SU-DHL-6 (cell line): ENCODE measurements around the gene RUNX1.
A peak's percentile ranks its signal among the peaks of the same experiment; 100 is the strongest.

Experiments used
- H2AFZ ChIP-seq: fragments of 200-600 bp; sonication (generic); 2 replicates; pipeline ENCODE4 v1.6.1; 2014; ENCODE audit warnings: low read depth, mild to moderate bottlenecking, moderate library complexity, mixed read lengths, antibody characterized with exemption, low read length; ENCODE audit not compliant: severe bottlenecking
- H3F3A ChIP-seq: fragments of 200-600 bp; shearing (Covaris generic); 2 replicates; pipeline ENCODE4 v1.6.0; 2016; ENCODE audit warnings: antibody characterized with exemption, mild to moderate bottlenecking; ENCODE audit not compliant: insufficient read depth
- H3K27ac ChIP-seq: fragments of 200-600 bp; sonication (generic); 2 replicates; pipeline ENCODE4 v1.5.1; 2016; ENCODE audit warnings: low read depth, mild to moderate bottlenecking, low read length, moderate library complexity, mixed read lengths
- H3K27me3 ChIP-seq: fragments of 200-600 bp; sonication (generic), shearing (Covaris generic); 2 replicates; pipeline ENCODE4 v1.6.0; 2014; ENCODE audit warnings: mild to moderate bottlenecking, low read length
- H3K36me3 ChIP-seq: fragments of 200-600 bp; sonication (generic); 2 replicates; pipeline ENCODE4 v1.6.1; 2014; ENCODE audit warnings: mild to moderate bottlenecking, low read length, mixed read lengths
- H3K4me2 ChIP-seq: fragments of 300-600, 200-600 bp; shearing (Covaris generic), sonication (generic); 2 replicates; pipeline ENCODE4 v1.6.0; 2014; ENCODE audit warnings: low read length, low read depth, mild to moderate bottlenecking; ENCODE audit not compliant: poor library complexity, severe bottlenecking
- H3K4me3 ChIP-seq: fragments of 200-600 bp; sonication (generic); 2 replicates; pipeline ENCODE4 v1.5.1; 2014; ENCODE audit warnings: antibody characterized with exemption, low read length, mild to moderate bottlenecking, mixed read lengths; ENCODE audit not compliant: insufficient read depth, poor library complexity, severe bottlenecking
- H3K79me2 ChIP-seq: fragments of 200-600 bp; sonication (generic); 2 replicates; pipeline ENCODE4 v1.6.1; 2014; ENCODE audit warnings: mild to moderate bottlenecking, low read length, moderate library complexity; ENCODE audit not compliant: insufficient read depth
- H3K9ac ChIP-seq: fragments of 200-600 bp; sonication (generic); 2 replicates; pipeline ENCODE4 v1.7.0; 2014; ENCODE audit warnings: mild to moderate bottlenecking, low read length
- H3K9me2 ChIP-seq: fragments of 200-600 bp; sonication (generic); replicated peaks from 2 replicates; pipeline ENCODE4 v1.6.1; 2014; ENCODE audit warnings: low read length; ENCODE audit not compliant: insufficient read depth
- H3K9me3 ChIP-seq: fragments of 200-600 bp; sonication (generic); 2 replicates; pipeline ENCODE4 v1.6.1; 2014; ENCODE audit warnings: low read length, mixed read lengths; ENCODE audit not compliant: insufficient read depth
- H4K20me1 ChIP-seq: fragments of 200-600 bp; sonication (generic); 2 replicates; pipeline ENCODE4 v1.6.1; 2014; ENCODE audit warnings: low read depth, mild to moderate bottlenecking, antibody characterized with exemption, low read length, moderate library complexity, mixed read lengths
- EZH2phosphoT487 ChIP-seq: fragments of 200-600 bp; sonication (generic), shearing (Covaris generic); conservative IDR thresholded peaks from 2 replicates; pipeline ENCODE4 v1.6.1; 2018; ENCODE audit warnings: mild to moderate bottlenecking, antibody characterized with exemption, low read length, moderate library complexity, mixed read lengths
- TF ChIP-seq, protein P1 (sequence below): fragments of 200-600 bp; sonication (generic); IDR thresholded peaks from one replicate; pipeline ENCODE4 v1.5.1; 2017; ENCODE audit warnings: antibody characterized with exemption, mild to moderate bottlenecking, low read length, moderate library complexity; ENCODE audit not compliant: insufficient read depth, poor library complexity, severe bottlenecking

The RUNX1 gene

GRCh38 chr21:34887105-34887442 lies 162.0 kb downstream of the RUNX1 start:
- Histone ChIP-seq H3K9me2 (no peaks in the 10 kb centered on the region), H3K79me2 (peaks cover 63% of the 10 kb centered on the region), H3K4me2 (peak overlapping the region; percentile 96), H2AFZ (no peak overlapping the region), H4K20me1 (no peaks in the 10 kb centered on the region), H3K36me3 (no peaks in the 10 kb centered on the region), H3K27me3 (no peaks in the 10 kb centered on the region), H3K9ac (peak overlapping the region; percentile 82; the same call in 1 of the 2 replicates), H3F3A (peaks cover 55% of the 10 kb centered on the region), H3K4me3 (peak overlapping the region; percentile 73), H3K27ac (peak overlapping the region; percentile 93), H3K9me3 (no peaks in the 10 kb centered on the region)
- no peak for TF ChIP-seq EZH2phosphoT487
- TF ChIP-seq, protein P1, sequence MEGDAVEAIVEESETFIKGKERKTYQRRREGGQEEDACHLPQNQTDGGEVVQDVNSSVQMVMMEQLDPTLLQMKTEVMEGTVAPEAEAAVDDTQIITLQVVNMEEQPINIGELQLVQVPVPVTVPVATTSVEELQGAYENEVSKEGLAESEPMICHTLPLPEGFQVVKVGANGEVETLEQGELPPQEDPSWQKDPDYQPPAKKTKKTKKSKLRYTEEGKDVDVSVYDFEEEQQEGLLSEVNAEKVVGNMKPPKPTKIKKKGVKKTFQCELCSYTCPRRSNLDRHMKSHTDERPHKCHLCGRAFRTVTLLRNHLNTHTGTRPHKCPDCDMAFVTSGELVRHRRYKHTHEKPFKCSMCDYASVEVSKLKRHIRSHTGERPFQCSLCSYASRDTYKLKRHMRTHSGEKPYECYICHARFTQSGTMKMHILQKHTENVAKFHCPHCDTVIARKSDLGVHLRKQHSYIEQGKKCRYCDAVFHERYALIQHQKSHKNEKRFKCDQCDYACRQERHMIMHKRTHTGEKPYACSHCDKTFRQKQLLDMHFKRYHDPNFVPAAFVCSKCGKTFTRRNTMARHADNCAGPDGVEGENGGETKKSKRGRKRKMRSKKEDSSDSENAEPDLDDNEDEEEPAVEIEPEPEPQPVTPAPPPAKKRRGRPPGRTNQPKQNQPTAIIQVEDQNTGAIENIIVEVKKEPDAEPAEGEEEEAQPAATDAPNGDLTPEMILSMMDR: no peak

DNA sequence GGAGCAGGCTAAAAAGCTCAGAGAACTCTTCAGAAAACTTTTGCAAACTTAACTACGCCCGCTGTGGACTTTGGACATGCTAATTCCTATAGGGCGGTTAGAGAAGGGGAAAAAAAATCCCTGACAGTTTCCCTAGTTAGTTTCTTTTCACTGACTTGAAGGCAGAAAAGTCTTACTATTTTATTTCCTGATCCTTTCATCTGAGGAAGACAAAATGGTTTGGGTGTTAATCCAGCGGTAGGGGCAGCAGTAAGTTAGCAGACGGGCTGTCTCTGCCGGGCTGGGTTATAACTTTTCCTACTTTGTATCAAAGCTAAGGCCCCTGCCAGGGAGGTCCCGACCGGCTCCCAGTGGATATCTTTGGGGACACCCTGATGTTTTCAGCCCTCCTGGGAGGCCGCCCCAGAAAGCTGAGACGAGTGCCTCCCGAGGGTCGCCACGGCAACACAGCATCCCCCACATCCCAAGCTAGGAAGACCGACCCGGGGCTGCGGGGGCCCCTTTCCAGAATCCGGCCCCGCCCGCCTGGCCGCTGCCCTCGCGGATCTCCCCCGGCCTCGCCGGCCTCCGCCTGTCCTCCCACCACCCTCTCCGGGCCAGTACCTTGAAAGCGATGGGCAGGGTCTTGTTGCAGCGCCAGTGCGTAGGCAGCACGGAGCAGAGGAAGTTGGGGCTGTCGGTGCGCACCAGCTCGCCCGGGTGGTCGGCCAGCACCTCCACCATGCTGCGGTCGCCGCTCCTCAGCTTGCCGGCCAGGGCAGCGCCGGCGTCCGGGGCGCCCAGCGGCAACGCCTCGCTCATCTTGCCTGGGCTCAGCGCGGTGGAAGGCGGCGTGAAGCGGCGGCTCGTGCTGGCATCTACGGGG lies 162.6 kb downstream of the RUNX1 start:
- H3F3A ChIP-seq: peaks cover 55% of the 10 kb centered on the region
- no peak overlapping the region for H2AFZ ChIP-seq
- H3K9ac ChIP-seq: peak overlapping the region; percentile 42
- no peaks in the 10 kb centered on the region for H3K36me3 ChIP-seq
- H4K20me1 ChIP-seq: no peaks in the 10 kb centered on the region
- no peaks in the 10 kb centered on the region for H3K9me3 ChIP-seq
- H3K9me2 ChIP-seq: no peaks in the 10 kb centered on the region
- H3K79me2 ChIP-seq: peaks cover 69% of the 10 kb centered on the region
- TF ChIP-seq, protein P1: no peak
- TF ChIP-seq EZH2phosphoT487: no peak
- H3K27me3 ChIP-seq: no peaks in the 10 kb centered on the region
- H3K4me3 ChIP-seq: peak overlapping the region; percentile 40
- peak overlapping the region; percentile 73 for H3K27ac ChIP-seq
- H3K4me2 ChIP-seq: peak overlapping the region; percentile 96

DNA sequence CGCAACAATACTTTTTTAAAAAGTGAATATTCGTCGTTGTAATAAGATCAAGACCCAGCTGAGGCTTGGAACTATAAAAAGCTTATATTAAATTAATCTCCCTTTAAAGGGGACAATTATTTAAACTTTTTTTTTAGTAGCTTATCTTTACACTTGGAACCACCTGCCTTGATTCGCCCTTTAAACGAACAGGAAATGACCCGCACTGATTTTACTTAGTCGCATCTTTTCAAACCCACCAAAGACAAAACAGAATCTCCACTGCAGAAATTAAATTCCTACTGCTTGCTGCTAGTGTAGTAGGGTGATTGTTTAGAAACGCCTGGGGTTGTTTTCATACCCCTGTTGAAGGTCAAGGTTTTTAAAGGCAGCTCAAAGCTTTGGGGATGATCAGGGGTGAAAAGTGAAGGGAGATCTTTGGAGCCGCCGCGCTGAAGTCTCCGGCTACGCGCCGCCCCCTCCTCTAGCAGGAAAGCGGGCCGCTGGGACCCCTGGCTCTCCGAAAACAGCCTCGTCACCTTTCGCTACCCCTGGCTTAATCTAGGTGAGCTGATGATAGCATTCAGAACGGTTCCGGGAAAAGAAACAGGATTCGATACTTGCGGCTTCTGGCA lies 163.4 kb downstream of the RUNX1 start:
- Histone ChIP-seq H4K20me1 (no peaks in the 10 kb centered on the region), H3K79me2 (peaks cover 74% of the 10 kb centered on the region), H3K4me2 (peak overlapping the region; percentile 96), H3K9me2 (no peaks in the 10 kb centered on the region), H3K4me3 (peak overlapping the region; percentile 40), H3F3A (peaks cover 56% of the 10 kb centered on the region), H3K9me3 (no peaks in the 10 kb centered on the region), H3K27ac (peak overlapping the region; percentile 73), H3K27me3 (no peaks in the 10 kb centered on the region), H2AFZ (no peak overlapping the region), H3K9ac (peak overlapping the region; percentile 42), H3K36me3 (peaks cover under 1% of the 10 kb centered on the region; the same call in 1 of the 2 replicates)
- TF ChIP-seq, protein P1: no peak
- TF ChIP-seq EZH2phosphoT487: no peak
